Stimulated activated CD4-positive, alpha-beta T cell treated with anti-CD3 and anti-CD28 coated beads, Interleukin-15, amount 100 ng/mL, for 48 hours (primary cell): ENCODE measurements around the gene TTLL3.
A peak's percentile ranks its signal among the peaks of the same experiment; 100 is the strongest.

ENCODE experiments used
- DNase-seq, 2 donors: peaks; one replicate each; pipeline ENCODE4 v3.0.0-alpha.2; 2020; ENCODE audit warnings: low read depth in 2 of 2

TTLL3 gene

DNA sequence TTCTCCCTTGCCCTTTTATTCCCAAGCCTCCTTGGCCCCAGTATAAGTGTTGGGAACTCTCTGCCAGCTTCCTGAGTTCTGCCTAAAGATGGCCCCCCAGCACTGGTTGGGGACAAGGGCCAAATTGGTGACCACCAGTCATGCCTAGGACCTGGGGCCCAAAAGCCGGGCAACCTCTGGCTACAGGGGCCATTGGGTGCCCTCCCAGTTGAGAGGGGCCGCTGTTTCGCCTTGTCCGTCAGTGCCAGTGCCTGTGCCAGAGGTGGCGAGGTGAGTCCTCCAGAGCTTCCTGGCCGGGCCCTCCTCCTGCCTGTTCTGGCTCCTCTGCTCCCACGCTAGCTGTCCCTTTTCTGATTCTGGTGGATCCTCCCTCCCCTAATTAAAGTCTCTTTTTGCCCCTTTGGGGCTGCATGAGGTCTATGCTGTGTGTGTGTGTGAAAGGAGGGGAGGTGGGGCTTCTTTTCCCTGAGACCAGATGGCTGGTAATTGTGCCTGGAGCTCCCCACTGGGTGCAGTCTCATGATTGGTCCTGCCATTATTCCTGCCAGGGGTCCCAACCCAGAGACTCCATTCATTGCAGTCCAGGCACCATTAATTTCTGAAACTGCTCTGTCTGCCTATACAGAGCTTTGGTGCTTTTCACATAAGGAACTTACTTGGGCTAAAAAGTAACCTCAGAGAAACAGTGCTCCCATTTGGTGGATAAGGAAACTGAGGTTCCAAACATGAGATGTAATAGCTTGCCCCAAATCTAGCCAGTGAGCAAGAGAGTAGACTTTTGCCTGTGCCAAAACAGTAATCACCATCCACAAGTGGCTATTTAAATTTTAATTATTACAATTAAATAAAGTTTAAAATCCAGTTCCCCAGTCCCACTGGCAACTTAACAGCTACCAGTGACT is 3.1 kb upstream of the TTLL3 start:
- no peak for DNase-seq

DNA sequence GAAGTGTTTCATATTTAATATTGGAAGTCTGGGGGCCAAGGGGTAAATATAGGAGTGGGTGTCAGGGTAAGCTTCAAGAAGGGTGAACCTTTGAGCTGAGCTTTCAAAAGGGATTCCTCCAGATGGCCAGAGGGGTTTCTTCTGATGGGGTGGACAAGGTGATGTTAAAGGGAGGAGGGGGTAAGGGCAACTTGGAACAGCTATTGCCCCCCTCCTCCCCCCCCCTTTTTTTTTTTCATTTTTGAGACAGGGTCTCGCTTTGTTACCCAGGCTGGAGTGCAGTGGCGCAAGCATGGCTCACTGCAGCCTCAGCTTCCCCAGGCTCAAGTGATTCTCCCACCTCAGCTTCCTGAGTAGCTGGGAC is 2.1 kb upstream of the TTLL3 start:
- no peak for DNase-seq

DNA sequence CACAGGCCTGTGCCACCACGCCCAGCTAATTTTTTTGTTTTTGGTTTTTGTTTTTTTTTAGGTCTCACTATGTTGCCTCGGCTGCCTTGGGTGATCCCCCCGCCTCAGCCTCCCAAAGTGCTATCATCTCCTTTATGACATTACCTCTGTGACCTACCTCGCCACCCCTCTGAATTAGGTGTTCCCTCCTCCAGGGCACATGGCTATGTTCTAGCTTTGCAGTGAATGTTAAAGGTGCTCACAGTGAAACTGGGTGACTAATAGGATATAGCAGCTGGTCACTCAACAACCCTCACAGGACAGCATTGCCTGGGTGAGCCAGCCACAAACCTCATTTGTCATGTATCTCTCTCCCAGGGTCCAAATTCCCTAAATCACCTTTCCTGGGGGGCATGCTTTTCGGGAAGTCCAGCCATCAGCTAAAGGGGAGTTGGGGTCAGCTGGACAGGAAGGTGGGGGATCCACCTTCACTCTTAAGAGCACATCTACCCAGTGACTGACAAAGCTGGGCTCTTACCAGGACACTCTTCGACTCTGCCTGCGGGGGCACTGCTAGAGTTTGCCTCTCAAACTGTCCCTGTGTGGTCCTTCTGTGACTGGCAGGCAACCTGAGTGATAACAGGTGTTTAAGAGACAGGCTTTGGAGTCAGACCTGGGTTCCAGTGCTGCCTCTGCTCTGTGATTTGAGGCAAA is 1.6 kb upstream of the TTLL3 start:
- DNase-seq = peak in 1 of 2 donors; percentile 58

DNA sequence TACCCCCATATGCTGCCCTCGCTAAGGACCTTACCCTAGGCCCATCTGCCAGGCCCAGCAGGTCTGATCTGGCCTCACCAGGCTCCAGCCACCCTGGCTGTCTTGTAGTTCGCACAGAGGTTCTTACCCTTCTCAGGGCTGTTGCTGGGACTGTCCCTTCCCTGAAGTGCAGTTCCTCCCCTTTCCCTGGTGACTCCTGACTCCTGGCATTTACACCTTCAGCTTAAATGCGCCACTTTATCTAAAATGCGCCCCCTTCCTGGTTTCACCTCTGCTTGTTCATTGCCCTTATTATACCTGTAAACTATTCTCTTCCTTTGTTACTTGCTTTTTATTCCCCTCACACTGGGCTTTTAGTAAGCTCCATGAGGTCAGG is 835 bp upstream of the TTLL3 start:
- DNase-seq = no peak

DNA sequence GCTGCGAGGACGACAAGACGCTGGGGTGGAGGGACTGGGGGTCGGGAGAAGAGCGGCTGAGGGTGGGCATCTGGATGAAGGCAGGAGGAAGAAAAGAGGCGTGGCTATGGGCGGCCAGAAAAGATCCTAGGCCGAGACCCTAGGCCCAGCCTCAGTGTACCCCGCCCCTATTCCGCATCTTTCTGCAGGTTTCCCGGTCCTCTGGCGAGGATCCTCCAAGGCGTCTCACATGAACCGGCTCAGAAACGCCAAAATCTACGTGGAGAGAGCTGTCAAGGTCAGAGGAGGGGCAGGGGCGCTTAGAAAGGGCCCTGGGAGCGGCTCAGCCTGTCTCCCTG is 340 bp downstream of the TTLL3 start:
- no peak for DNase-seq

DNA sequence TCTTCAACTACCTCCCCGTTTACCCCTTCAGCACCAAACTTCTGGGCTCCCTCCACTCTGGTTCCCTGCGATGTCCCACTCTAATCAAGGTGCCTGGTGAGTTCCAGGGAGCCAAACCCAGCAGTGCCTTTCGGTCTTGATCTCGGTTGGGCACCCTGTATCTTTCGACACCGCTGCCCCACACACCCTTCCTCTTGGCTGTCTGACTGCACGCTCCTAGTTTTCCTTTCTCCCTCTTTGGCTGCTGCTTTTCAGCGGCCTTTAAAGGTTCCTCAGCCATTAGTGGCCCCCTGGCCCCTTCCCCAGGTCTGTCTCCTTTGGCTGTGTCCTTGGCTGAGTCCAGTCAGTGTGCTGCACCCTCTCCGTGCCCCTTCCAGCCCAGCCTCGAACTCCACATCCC is 784 bp downstream of the TTLL3 start:
- DNase-seq = no peak

DNA sequence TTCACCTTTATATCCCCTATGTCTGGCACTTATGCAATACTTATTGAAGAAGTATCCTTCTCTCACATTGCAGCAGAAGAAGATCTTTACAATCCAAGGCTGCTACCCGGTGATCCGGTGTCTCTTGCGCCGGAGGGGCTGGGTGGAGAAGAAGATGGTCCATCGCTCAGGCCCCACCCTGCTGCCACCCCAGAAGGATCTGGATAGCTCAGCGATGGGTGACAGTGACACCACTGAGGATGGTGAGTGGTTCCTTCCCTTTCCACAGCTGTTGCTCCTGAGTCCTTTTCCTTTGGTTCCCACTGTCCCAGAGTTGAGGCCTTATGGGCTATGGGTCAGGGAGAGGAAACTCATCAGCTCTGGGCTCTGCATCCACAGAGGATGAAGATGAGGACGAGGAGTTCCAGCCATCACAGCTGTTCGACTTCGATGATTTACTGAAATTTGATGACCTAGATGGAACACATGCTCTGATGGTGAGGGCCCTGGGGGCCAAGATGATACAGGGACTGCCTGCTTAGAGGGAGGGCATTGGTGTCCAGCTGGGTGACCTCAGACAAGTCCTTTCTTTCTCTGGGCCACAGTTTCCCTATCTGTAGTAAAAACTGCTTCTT is 2.9 kb downstream of the TTLL3 start:
- no peak for DNase-seq

DNA sequence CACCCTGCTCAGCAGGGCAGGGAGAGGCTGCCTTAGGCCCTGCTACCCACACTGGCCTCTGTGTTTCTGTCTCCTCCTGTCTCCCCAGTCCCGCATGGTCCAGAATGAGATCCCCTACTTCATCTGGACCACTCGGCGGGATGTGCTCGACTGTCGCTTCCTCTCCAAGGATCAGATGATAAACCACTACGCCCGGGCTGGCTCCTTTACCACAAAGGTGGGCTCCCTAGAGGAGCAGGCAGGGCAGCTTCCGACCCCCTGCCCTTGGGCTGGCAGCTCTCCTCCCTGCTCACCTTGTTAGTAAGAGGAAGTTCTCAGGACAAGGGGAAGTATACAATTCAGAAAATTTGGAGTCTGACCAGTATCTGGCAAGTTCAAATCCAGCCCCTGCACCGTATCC is 5.9 kb downstream of the TTLL3 start:
- no peak for DNase-seq

DNA sequence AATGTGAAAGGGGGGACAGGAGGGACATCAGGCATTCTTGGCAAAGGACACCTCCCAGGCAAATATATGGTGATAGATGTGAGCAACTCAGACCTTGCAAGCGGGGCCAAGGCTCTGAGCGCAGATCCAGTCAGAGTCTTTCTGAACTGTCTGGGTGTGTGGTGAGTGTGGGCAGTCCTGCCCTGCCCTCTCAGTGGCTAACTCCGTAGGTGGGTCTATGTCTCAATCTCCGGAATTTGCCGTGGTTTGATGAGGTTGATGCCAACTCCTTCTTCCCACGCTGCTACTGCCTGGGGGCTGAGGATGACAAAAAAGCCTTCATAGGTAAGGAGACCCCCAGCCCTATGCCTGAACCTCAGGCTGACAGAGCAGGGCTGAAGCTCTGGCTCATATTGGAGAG is 7.4 kb downstream of the TTLL3 start:
- DNase-seq = no peak

DNA sequence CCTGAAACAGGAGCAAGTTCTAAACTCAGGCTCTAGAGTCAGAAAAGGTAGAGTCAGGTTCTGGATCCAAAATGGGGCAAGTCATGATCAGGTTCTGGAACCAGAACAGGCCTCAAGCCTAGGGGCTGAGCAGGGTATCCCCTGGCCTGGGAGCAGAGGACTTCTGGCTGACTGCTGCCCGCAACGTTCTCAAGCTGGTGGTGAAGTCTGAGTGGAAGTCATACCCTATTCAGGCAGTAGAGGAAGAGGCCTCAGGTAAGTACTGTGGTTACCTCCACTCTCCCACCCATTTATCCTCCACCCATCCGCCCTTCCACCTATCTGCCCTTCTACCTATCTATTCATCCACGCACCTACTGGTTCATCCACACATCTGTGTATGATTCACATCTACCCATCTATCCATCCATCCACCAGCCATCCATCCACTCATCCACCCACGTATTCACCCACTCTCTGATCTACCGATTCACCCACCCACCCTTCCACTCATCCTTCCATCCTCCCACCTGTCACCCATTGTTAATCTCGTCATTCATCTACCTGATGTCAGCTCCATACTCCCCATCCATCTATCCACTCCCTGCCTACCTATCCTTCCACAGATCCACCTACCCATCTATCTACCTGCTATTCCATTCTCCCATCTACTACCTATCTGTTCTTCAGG is 8.7 kb downstream of the TTLL3 start:
- DNase-seq = no peak

DNA sequence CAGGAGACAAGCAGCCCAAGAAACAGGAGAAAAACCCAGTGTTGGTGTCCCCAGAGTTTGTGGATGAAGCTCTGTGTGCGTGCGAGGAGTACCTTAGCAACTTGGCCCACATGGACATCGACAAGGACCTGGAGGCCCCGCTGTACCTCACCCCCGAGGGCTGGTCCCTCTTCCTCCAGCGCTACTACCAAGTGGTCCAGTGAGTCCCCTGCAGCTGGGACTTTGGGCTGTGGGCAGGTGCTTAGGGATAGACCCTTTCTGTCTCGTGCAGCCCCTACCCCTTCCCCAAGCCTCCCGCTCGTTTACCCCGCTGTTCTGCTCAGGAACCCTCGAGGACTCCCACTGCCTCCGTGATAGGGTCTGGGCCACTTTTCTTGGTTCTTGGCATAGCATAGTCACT is 10.5 kb downstream of the TTLL3 start:
- no peak for DNase-seq

DNA sequence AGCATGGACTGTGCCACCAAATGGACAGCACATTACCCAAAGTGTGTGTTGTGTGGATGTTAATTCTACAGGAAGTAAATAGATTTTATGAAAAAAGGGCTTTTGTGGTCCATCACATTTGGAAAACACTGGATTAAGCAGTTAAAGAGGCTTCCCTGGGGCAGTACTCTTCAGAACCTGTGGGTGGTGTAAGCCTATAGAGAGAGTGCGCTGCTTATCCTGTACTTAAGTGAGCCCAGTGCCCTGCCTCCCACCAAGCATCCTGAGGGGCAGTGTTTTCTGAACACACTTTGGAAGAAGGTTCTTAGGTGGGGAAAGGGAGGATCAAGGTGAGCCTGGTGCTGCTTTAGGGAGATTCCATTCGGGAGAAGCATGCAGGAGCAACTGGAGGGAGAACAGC is 10.9 kb downstream of the TTLL3 start:
- DNase-seq = no peak

DNA sequence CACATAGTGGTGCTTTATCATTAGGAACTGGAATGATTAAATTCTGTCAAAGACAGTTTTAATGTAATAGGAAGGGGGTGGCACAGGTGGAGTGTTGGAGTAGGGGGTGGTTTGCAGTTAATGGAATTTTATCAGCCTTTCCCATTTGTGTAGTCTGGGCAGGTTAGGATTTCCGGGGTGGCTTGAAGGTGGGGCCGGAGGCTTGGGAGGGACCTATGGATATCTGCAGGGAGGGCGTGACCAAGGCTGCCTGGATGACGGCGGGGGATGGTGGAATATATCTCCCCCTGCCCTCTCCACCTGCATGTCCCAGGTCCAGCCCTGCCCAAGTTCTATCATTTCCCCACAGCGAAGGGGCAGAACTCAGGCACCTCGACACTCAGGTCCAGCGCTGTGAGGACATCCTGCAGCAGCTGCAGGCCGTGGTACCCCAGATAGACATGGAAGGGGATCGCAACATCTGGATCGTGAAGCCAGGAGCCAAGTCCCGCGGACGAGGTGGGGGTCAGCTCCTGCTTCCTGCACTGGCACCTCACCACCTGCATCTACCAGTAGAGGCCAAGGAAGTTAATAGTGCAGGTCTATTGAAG is 15.5 kb downstream of the TTLL3 start:
- no peak for DNase-seq

DNA sequence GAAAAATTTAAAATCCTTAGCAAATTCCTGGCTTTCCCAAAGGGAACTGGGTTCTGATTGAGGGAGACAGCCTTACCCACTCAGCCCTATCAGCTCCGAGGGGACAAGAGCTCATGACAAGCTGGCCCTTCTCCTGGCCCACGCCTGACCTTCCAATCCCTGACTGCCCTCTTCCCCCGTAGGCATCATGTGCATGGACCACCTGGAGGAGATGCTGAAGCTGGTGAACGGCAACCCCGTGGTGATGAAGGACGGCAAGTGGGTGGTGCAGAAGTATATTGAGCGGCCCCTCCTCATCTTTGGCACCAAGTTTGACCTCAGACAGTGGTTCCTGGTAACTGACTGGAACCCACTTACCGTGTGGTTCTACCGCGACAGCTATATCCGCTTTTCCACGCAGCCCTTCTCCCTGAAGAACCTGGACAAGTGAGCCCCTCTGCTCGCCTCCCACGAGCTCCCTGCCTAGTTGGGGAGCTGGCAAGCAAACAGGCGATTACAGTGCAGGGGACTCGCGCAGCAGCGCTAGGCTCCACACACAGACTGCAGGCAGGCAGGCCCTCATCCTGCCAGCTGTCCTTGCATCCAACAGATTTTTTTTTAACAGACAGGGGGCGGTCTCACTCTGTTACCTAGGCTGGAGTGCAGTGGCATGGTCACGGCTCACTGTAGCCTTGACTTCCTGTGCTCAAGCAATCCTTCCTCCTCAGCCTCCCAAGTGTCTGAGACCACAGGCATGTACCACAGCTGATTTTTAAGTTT is 16.9 kb downstream of the TTLL3 start:
- peak in 1 of 2 donors; percentile 13 for DNase-seq

DNA sequence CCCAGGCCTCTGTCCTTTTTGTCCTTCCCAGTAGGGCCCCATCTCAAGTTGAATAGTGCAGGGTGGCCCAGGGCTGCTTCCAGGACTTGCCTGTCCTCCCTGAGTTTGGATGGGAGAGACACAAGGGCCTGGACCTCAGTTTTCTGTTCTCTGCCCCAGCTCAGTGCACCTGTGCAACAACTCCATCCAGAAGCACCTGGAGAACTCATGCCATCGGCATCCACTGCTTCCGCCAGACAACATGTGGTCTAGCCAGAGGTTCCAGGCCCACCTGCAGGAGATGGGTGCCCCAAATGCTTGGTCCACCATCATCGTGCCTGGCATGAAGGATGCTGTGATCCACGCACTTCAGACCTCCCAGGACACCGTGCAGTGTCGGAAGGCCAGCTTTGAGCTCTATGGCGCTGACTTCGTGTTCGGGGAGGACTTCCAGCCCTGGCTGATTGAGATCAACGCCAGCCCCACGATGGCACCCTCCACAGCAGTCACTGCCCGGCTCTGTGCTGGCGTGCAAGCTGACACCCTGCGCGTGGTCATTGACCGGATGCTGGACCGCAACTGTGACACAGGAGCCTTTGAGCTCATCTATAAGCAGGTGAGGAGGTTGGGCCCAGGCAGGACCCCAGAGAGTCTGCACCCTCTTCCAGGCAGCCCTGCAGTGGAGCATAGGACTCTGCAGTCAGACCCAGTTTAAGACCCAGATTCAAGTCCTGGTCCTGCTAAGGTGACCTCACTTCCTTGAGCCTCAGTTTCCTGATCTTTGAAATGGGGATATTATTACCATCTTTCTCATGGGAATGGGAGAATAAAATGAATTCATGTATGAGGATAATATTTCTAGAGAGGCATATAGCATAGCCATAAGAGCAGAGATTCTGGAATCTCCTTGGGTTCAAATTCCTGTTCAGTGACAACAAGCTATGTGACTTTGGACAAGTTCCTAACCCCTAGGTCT is 19.0 kb downstream of the TTLL3 start:
- no peak for DNase-seq

DNA sequence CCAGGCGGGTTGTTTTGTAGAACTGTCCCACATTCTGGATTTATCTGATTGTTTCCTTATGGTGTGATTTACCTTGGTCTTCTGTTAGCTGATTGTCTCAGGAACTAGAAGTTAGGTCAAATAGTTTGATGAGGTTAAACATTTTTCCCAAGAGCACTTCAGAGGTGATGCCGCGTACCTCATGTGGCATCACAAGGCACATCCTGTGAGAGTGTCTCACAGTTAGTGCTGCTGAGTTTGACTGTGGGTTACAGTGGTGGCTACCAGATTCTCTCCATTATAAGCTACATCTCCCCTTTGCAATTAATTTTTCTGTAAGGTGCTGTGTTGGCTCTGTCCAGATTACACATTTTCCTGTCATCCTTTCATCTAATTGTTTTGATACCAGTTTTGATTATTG is 21.2 kb downstream of the TTLL3 start:
- no peak for DNase-seq

DNA sequence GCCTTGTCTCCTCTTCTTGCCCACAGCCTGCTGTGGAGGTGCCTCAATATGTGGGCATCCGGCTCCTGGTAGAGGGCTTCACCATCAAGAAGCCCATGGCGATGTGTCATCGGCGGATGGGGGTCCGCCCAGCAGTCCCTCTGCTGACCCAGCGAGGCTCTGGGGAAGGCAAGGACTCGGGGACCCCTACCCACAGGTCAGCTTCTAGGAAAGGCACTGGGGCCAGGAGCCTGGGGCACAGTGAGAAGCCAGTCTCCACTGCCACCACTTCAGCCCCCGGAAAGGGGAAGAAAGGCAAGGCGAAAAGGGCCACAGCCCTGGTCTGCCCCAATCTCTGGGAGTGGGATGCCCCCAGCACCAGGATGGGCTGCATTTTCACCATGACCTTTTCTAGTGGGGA is 23.0 kb downstream of the TTLL3 start:
- no peak for DNase-seq

DNA sequence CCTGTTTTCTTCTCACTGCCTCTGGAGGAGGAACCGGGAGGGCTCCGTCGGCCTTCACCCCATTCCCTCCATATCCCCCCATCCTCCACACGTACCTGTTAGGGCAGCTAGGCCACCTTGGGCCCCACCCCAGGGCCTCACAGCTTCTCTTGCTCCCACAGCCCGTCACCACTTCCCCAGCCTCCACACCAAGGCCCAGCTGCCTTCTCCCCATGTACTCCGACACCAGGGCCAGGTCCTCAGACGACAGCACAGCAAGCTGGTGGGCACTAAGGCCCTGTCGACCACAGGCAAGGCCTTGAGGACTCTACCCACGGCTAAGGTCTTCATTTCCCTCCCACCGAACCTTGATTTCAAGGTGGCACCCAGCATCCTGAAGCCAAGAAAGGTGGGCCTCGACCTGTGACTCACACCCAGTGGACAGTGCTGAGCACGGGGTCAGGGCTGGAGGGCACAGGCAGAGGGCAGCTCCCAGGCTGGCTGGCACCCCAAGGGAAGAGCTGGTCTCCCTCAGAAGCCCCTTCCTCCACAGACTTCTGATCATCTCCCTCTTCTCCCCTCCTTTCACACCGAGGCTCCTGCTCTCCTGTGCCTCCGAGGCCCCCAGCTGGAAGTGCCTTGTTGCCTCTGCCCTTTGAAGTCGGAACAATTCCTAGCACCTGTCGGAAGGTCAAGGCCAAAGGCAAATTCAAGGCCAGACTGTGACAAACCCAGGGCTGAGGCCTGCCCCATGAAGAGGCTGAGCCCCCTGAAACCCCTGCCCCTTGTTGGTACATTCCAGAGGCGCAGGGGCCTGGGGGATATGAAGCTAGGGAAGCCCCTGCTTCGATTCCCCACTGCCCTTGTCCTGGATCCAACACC is 24.7 kb downstream of the TTLL3 start:
- no peak for DNase-seq
